CD4-positive, alpha-beta memory T cell (primary cell): ENCODE data around the gene EXOC4. TPM values are rescaled to one million over a fixed set of nuclear protein-coding genes. Genes with fewer than 3 reads are reported as not detected.

Experiments used
- CTCF ChIA-PET: fragments of 350-600 bp; sonication (Branson Sonifier 250); formaldehyde crosslinking; loops from one replicate; lab custom pipeline; 2021; ENCODE audit warnings: inconsistent platforms; ENCODE audit not compliant: partially characterized antibody; lab: Charles Lee
- POLR2A ChIA-PET: fragments of 350-600 bp; sonication (Branson Sonifier 250); formaldehyde crosslinking; loops from one replicate; lab custom pipeline; 2021; ENCODE audit not compliant: partially characterized antibody; lab: Charles Lee
- DNase-seq, 5 donors: peaks; one replicate each; pipeline versions ENCODE4 v3.0.0 to v3.0.0-alpha.2; 2020 to 2022; ENCODE audit warnings: mixed read lengths in 1 of 5
- H3K27ac ChIP-seq: one replicate; pipeline ENCODE4 v1.7.0; 2013; ENCODE audit warnings: low read depth, low read length
- H3K27me3 ChIP-seq: 2 replicates; pipeline ENCODE4 v1.7.0; 2013; ENCODE audit warnings: mild to moderate bottlenecking, low read length, moderate library complexity; ENCODE audit not compliant: insufficient read depth
- H3K36me3 ChIP-seq: 2 replicates; pipeline ENCODE4 v1.7.0; 2013; ENCODE audit warnings: mild to moderate bottlenecking, low read length, moderate library complexity; ENCODE audit not compliant: insufficient read depth
- H3K4me1 ChIP-seq: 2 replicates; pipeline ENCODE4 v1.7.0; 2013; ENCODE audit warnings: mild to moderate bottlenecking, low read length, moderate library complexity; ENCODE audit not compliant: insufficient read depth
- H3K4me3 ChIP-seq, 2 donors: one replicate each; pipeline ENCODE4 v1.7.0; 2013; ENCODE audit warnings: low read length in 2 of 2, mild to moderate bottlenecking in 1 of 2
- H3K9me3 ChIP-seq, 2 donors: one replicate each; pipeline ENCODE4 v1.7.0; 2013; ENCODE audit warnings: low read length in 2 of 2, control low read depth in 1 of 2; ENCODE audit not compliant: control insufficient read depth in 1 of 2
- H3K27ac Mint-ChIP-seq, 7 donors: one replicate each; pipeline ENCODE4 v1.8.0; 2020 to 2021; ENCODE audit warnings: mixed read lengths in 7 of 7, mild to moderate bottlenecking in 6 of 7, inconsistent platforms in 3 of 7, moderate library complexity in 3 of 7
- H3K27me3 Mint-ChIP-seq, 2 donors: one replicate each; pipeline ENCODE4 v1.8.0; 2020 to 2021; ENCODE audit warnings: mixed read lengths in 2 of 2
- H3K36me3 Mint-ChIP-seq, 2 donors: one replicate each; pipeline ENCODE4 v1.8.0; 2020 to 2021; ENCODE audit warnings: mixed read lengths in 2 of 2, inconsistent platforms in 1 of 2, mild to moderate bottlenecking in 1 of 2
- H3K4me1 Mint-ChIP-seq, 4 donors: one replicate each; pipeline ENCODE4 v1.8.0; 2020 to 2021; ENCODE audit warnings: mixed read lengths in 4 of 4, mild to moderate bottlenecking in 1 of 4
- H3K4me3 Mint-ChIP-seq, 8 donors: one replicate each; pipeline ENCODE4 v1.8.0; 2020 to 2021; ENCODE audit warnings: mixed read lengths in 8 of 8, mild to moderate bottlenecking in 7 of 8, moderate library complexity in 6 of 8, inconsistent platforms in 3 of 8
- H3K9me3 Mint-ChIP-seq, 8 donors: one replicate each; pipeline ENCODE4 v1.8.0; 2020 to 2021; ENCODE audit warnings: mixed read lengths in 8 of 8, mild to moderate bottlenecking in 5 of 8, inconsistent platforms in 3 of 8, moderate library complexity in 1 of 8
- intact Hi-C: fragments of 100-400 bp; cut with micrococcal nuclease; formaldehyde crosslinking; loops from one replicate; pipeline ENCODE4 v1.15.1; 2023
- polyA plus RNA-seq, 2 donors: library from polyadenylated mRNA; unstranded; fragments of 300-500 nt; fragmentation: Illumina TruSeq; gene quantifications; one replicate each; pipeline ENCODE4 v1.2.3, GENCODE V29; 2021
- total RNA-seq, 2 experiments: library from RNA; stranded (reverse); gene quantifications; one replicate each; pipeline ENCODE4 v1.2.3, GENCODE V29; 2021

The EXOC4 gene
- total and polyA plus RNA-seq, 4 experiments from 2014 or later = 33.8 to 81.2 (median 58.1) TPM

DNA sequence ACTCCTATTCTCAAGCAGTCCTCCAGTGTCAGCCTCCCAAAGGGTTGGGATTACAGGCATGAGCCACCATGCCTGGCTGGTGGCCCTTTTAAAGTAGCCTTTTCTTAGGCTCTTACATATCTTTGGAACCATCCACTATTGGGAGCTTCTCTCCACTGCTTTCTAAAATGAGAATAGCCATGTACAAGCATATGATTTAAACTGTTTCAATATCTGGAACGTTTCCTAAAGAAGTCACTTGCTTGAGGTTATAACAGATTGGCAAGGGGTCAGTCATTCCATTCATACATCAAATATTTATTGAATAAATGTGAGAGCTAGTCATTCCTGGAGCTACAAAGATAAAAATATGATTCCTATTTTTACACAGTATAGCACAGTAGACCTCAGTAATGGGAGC lies 776.9 kb downstream of the EXOC4 start:
- H3K27me3 Mint-ChIP-seq = no peaks in the 10 kb centered on the region
- H3K36me3 Mint-ChIP-seq = peaks cover 5 to 38% of the 10 kb centered on the region in 2 donors

DNA sequence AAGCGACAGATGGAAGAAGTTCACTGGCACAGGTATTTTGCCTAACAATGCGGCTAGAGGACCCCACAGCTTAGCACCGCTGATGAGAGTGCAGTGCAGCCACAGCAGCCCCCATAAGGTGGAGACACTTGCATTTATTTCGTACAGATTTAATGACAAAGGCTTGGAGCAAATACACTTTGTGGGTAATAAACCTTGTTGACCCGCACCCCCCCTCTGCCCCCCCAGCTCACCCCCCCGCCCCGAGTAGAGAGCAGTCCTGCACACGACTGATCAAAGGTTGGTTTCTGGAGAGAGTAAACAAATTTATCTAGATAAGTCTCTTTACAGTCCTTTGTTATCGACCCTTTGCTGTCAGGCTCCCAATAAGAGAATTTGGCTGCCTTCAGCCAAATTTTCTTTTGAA lies 777.6 kb downstream of the EXOC4 start:
- Histone ChIP-seq H3K4me1 (no peaks in the 10 kb centered on the region), H3K27me3 (no peaks in the 10 kb centered on the region), H3K9me3 (no peaks in the 10 kb centered on the region), H3K4me3 (no peak overlapping the region), H3K27ac (no peak overlapping the region), H3K36me3 (no peaks in the 10 kb centered on the region)
- intact Hi-C loops = no loop called here
- Mint-ChIP-seq H3K27me3 (no peaks in the 10 kb centered on the region), H3K4me1 (peaks cover 0 to 10% (median 4%) of the 10 kb centered on the region in 4 donors), H3K27ac (no peak overlapping the region), H3K36me3 (peaks cover 6 to 33% of the 10 kb centered on the region in 2 donors), H3K4me3 (no peak overlapping the region), H3K9me3 (peaks cover 0 to 3% (median 0%) of the 10 kb centered on the region in 8 donors)
- no peak for DNase-seq
- ChIA-PET CTCF (interaction anchor here (1.1 kb wide), 1 partner anchor 13 kb away, joined by 3 read pairs; no protein-coding TSS in a partner anchor), POLR2A (no interaction called here)

More for the DNA sequence above, 776.9 kb downstream of the EXOC4 start:
- ChIA-PET POLR2A (no interaction called here), CTCF (no interaction called here)
- no peaks in the 10 kb centered on the region for H3K4me1 ChIP-seq
- Mint-ChIP-seq H3K9me3 (peaks cover 0 to 3% (median 0%) of the 10 kb centered on the region in 8 donors), H3K4me3 (no peak overlapping the region), H3K4me1 (peaks cover 0 to 10% (median 4%) of the 10 kb centered on the region in 4 donors), H3K27ac (no peak overlapping the region)
- H3K4me3 ChIP-seq = no peak overlapping the region
- H3K27ac ChIP-seq = no peak overlapping the region
- intact Hi-C loops = no loop called here
- H3K9me3 ChIP-seq = no peaks in the 10 kb centered on the region
- DNase-seq = no peak
- H3K27me3 ChIP-seq = no peaks in the 10 kb centered on the region
- no peaks in the 10 kb centered on the region for H3K36me3 ChIP-seq

DNA sequence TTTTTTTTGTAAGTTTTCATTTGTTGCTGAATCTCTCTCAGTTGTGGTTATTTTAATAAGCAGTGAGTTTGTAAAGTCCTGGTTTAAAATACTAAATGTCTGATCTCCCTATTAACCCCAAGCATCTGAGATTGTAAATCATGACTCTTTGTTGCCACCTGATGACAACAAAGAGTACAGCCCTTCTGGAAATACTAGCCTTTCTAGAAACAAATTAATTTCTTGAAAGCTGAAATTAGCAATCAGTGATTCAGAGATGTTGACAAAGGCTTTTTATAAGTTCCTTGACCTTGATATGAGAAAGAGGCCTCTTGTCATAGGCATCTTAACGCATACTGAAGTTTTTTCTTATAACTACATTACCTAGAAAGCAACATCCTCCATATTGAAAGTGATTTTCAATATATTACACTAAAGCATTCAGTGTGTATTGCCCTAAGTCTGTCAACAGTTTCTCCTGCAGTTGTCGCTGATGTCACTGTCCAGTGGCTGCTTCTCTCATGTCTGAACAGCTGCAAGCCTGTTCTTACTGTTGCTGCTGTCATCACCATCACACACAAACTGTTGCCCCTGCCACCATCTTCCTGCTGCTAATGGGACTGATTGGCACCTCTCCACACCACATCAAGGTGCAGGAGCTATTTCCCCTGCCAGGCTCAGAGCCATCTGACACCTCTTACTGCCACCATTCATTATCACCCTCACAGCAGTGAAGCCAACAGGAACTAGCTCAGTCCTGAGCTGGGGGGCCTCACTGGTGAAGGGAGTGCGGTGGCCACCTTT lies 779.1 kb downstream of the EXOC4 start:
- no peak overlapping the region for H3K4me3 Mint-ChIP-seq
- DNase-seq = peak in 1 of 5 donors; percentile 2
- peaks cover 0 to 10% (median 4%) of the 10 kb centered on the region in 4 donors for H3K4me1 Mint-ChIP-seq
- POLR2A ChIA-PET = no interaction called here
- H3K27me3 ChIP-seq = no peaks in the 10 kb centered on the region
- H3K36me3 Mint-ChIP-seq = peaks cover 8 to 30% of the 10 kb centered on the region in 2 donors
- no peak overlapping the region for H3K27ac ChIP-seq
- no peaks in the 10 kb centered on the region for H3K9me3 ChIP-seq
- H3K27me3 Mint-ChIP-seq = no peaks in the 10 kb centered on the region
- peak overlapping the region in 2 of 7 donors; percentile 31 to 46 for H3K27ac Mint-ChIP-seq
- H3K4me3 ChIP-seq = no peak overlapping the region
- peaks cover 0 to 3% (median 0%) of the 10 kb centered on the region in 8 donors for H3K9me3 Mint-ChIP-seq
- CTCF ChIA-PET = interaction anchor here (0.5 to 1.1 kb wide), 4 partner anchors 12 to 1321 kb away, joined by 3 read pairs; no protein-coding TSS in a partner anchor
- H3K36me3 ChIP-seq = no peaks in the 10 kb centered on the region
- intact Hi-C loops = no loop called here
- no peaks in the 10 kb centered on the region for H3K4me1 ChIP-seq

DNA sequence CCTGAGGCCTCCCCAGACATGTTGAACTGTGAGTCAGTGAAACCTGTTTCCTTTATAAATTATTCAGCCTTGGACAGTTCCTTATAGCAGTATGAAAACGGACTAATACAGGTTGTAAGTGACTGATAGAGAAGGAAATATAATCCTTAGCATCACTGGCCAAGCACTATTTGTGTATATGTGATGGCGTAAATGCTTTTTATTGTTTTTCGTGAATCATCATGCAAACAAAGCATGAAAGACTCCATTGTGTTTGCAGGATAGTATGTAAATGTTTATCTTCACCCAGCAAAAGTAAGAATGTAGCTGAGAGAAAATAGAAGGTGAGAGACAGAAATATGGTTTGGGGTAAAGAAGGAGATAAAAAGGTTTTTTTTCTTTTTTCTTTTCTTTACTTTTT lies 781.8 kb downstream of the EXOC4 start:
- DNase-seq = no peak
- H3K9me3 ChIP-seq = no peaks in the 10 kb centered on the region
- Mint-ChIP-seq H3K4me1 (peaks cover 0 to 10% (median 4%) of the 10 kb centered on the region in 4 donors), H3K36me3 (peaks cover 9 to 23% of the 10 kb centered on the region in 2 donors), H3K27ac (no peak overlapping the region), H3K9me3 (no peaks in the 10 kb centered on the region), H3K4me3 (no peak overlapping the region), H3K27me3 (no peaks in the 10 kb centered on the region)
- no peaks in the 10 kb centered on the region for H3K36me3 ChIP-seq
- H3K4me3 ChIP-seq = no peak overlapping the region
- ChIA-PET CTCF (no interaction called here), POLR2A (no interaction called here)
- no peaks in the 10 kb centered on the region for H3K27me3 ChIP-seq
- H3K4me1 ChIP-seq = no peaks in the 10 kb centered on the region
- H3K27ac ChIP-seq = no peak overlapping the region
- intact Hi-C loops = no loop called here

DNA sequence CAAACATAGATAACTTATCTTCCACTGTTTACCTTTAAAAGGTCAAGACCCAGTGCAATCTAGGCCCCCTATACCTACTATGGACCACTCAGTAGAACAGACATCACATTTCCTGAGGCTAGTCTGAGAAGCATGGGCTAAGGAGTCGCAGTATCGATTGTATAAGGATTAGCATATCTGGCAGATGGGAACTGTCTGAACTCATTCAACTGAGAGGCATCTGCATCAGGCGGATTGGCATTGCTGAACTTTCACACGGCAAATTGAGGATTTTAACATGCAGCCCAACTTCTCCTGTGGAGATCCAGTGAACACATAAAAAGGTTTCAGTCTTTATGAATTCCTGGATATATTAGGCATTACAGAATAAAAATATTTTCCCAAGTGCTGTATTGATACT lies 785.1 kb downstream of the EXOC4 start:
- H3K36me3 Mint-ChIP-seq = peaks cover 13 to 33% of the 10 kb centered on the region in 2 donors
- no peak overlapping the region for H3K27ac Mint-ChIP-seq
- intact Hi-C loops = no loop called here
- H3K27ac ChIP-seq = no peak overlapping the region
- no peak overlapping the region for H3K4me3 Mint-ChIP-seq
- H3K4me3 ChIP-seq = no peak overlapping the region
- H3K9me3 ChIP-seq = no peaks in the 10 kb centered on the region
- H3K4me1 Mint-ChIP-seq = no peaks in the 10 kb centered on the region
- H3K9me3 Mint-ChIP-seq = no peaks in the 10 kb centered on the region
- H3K27me3 ChIP-seq = no peaks in the 10 kb centered on the region
- CTCF ChIA-PET = no interaction called here
- H3K4me1 ChIP-seq = no peaks in the 10 kb centered on the region
- no peaks in the 10 kb centered on the region for H3K36me3 ChIP-seq
- no peaks in the 10 kb centered on the region for H3K27me3 Mint-ChIP-seq
- POLR2A ChIA-PET = no interaction called here
- DNase-seq = no peak

DNA sequence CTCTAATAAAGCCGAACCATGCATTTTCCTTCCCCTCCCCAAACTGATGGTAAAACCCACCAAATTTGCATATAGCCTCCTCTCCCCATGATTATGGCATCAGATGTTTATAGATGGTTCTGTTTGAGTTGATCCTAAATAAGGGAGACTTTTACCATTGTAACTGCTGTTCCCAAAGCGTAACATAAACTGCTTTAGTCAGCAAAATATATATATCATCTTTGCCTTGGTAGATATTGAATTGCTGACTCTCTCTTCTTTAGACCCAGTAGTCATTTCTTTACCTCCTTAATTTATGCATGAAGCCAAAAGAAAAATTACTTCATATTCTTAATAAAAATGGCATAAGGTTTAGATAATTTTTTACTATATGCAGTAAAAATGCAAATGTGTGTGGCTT lies 788.1 kb downstream of the EXOC4 start:
- POLR2A ChIA-PET = no interaction called here

DNA sequence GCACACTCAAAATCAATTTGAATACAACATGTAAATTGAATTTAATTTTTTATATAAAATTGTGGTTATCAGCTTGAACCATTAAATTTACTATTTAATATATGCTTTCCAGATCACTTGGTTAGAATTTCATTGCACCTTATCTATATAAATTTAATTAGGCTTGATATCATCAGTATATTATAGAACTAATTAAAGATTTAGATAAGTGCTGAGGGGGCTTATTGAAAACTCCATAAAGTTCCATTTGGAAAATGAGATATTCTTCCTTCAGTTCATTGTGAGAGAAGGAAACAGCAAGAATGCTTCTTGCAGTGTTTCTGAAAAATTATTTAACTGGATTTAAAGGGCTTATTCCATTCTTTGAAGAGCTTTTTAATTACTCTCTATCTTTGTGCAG lies 788.6 kb downstream of the EXOC4 start:
- Mint-ChIP-seq H3K27me3 (no peaks in the 10 kb centered on the region), H3K9me3 (peaks cover 0 to 4% (median 0%) of the 10 kb centered on the region in 8 donors), H3K27ac (no peak overlapping the region), H3K4me3 (no peak overlapping the region), H3K4me1 (no peaks in the 10 kb centered on the region), H3K36me3 (peaks cover 16 to 53% of the 10 kb centered on the region in 2 donors)
- Histone ChIP-seq H3K27ac (no peak overlapping the region), H3K9me3 (no peaks in the 10 kb centered on the region), H3K36me3 (no peaks in the 10 kb centered on the region), H3K4me1 (no peaks in the 10 kb centered on the region), H3K27me3 (no peaks in the 10 kb centered on the region), H3K4me3 (no peak overlapping the region)
- ChIA-PET CTCF (no interaction called here), POLR2A (no interaction called here)
- intact Hi-C loops = no loop called here
- DNase-seq = no peak

More for the DNA sequence above, 788.1 kb downstream of the EXOC4 start:
- Histone ChIP-seq H3K9me3 (no peaks in the 10 kb centered on the region), H3K27me3 (no peaks in the 10 kb centered on the region), H3K4me3 (no peak overlapping the region), H3K4me1 (no peaks in the 10 kb centered on the region), H3K27ac (no peak overlapping the region), H3K36me3 (no peaks in the 10 kb centered on the region)
- DNase-seq = no peak
- CTCF ChIA-PET = no interaction called here
- H3K4me1 Mint-ChIP-seq = no peaks in the 10 kb centered on the region
- H3K4me3 Mint-ChIP-seq = no peak overlapping the region
- intact Hi-C loops = no loop called here
- H3K27ac Mint-ChIP-seq = no peak overlapping the region
- H3K36me3 Mint-ChIP-seq = peaks cover 16 to 54% of the 10 kb centered on the region in 2 donors
- H3K9me3 Mint-ChIP-seq = peaks cover 0 to 4% (median 0%) of the 10 kb centered on the region in 8 donors
- H3K27me3 Mint-ChIP-seq = no peaks in the 10 kb centered on the region
